T-helper 1 cell treated with Interleukin-12 subunit alpha and Interleukin-12 subunit beta and Interleukin-4 antibody, amounts not matched to agents 30 ng/mL and 1 ng/mL, for 36 hours (primary cell): ENCODE data around the gene LRRTM4. TPM values are rescaled to one million over a fixed set of nuclear protein-coding genes. Genes with fewer than 3 reads are reported as not detected.

Experiments
- intact Hi-C: fragments of 100-400 bp; cut with micrococcal nuclease; formaldehyde crosslinking; loops from one replicate; pipeline ENCODE4 v1.15.1; 2024
- total RNA-seq: library from RNA; stranded (reverse); gene quantifications from 2 replicates; pipeline ENCODE4 v1.2.3, GENCODE V29; 2022

The LRRTM4 gene
- total RNA-seq, 1 donor from 2014 or later = not detected

DNA sequence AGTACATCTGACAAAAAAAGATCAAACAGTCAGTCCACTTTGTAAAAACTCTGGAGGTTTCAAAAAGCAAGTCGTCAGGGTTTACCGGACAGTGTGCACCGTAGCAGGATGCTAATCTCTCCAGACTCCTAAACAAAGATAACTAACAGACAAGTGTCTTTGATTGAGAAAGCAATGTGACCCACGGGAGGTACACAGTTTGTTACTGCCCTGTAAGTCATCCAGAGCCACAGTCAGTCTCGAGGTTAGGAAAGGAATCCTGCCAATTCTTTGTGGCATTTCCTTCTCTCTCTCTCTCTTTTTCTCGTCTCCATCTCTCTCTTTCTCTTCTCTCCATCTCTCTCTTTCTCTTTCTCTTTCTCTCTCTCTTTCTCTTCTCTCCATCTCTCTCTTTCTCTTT lies 42.8 kb downstream of the LRRTM4 start:
- intact Hi-C loops = no loop called here

DNA sequence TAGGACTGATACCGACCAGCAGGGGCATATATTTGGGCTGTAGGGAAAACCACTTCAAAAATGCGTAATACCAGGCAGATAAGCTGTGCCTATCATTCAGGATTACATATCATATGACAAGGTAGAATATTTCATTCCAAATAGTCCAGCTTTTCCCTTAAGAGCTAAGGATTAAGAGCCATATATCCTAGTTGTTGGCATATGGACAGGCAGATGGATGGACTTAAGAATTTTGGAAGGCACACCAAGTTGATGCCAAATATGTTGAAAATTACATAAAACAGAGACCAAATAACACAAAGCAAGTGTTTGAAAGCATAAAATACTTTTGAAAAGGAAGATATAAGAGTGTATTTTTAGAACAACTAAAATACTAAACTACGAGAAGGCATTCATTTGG lies 52.1 kb downstream of the LRRTM4 start:
- intact Hi-C loops = no loop called here

DNA sequence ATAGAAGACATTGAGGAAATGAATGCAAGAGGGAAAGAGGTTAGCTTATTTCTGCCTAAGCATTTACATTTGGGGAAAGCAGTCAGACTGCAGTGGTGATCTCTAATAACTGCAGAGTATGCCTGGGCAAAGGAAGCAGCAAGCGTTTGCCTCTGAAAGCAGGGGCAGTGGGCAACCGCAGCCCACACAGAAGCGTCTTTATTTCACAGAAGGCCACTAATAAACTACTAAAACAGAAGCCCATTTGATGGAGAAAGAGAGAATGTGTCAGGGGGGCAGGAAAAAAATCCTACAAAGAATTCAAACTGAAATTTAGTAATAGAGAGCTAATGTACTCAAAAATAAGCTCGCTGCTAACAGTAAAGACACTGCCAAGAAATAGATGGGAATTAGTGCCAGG lies 53.1 kb downstream of the LRRTM4 start:
- intact Hi-C loops = no loop called here

DNA sequence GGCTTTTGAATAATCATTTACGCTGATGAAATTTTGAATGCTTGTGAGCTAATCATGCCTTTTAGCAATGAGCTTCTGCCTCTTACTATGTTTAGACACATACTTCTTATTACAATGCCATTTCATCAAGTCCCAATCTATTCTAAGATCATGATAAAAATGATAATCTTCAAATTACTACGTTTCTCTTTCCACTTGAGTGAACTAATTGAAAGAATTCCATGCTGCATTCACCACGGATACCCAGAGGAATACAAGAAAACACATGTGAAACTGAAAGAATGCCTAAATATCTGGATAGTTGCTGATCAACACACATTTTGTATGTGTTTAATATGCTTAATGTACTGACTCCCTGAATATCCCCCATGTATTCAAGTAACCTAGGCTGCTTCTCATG lies 62.3 kb downstream of the LRRTM4 start:
- intact Hi-C loops = no loop called here

DNA sequence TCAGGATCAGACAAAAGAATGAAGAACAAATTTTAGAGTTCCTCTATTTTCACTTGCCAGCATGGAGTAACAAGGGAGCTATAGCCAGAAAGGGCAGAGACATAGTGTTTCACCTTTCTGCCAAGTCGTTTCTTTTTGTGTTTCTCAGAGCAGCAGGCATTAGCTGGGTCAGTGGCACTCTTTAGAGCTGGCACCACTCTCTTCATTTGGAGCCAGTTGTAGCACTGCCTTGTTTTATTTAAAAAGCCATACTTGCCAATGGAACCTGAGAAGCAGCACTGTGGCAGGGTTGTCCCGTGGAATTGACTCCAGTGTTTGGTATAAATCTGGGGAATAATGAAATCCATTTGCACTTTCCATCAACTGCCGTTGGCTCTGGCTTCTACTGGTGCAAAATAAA lies 64.0 kb downstream of the LRRTM4 start:
- intact Hi-C loops = no loop called here

DNA sequence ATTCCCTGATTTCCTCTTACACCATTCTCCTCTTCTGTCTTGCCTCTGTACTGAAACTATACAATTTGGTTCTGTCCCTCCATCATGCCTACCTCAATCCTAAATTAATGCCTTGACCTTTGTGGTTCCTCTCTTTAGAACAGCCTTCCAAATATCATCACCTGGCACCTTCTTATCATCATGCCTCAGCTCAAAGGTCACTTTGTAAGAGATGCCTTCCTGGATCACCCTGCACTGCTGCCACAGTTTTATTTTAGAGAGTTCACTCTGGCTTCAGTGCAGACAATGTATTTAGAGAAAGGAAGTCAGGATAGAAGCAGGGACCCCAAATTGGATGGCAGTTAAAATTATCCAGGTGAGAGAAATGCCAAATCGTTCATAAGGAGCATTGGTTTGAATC lies 64.5 kb downstream of the LRRTM4 start:
- intact Hi-C loops = no loop called here

DNA sequence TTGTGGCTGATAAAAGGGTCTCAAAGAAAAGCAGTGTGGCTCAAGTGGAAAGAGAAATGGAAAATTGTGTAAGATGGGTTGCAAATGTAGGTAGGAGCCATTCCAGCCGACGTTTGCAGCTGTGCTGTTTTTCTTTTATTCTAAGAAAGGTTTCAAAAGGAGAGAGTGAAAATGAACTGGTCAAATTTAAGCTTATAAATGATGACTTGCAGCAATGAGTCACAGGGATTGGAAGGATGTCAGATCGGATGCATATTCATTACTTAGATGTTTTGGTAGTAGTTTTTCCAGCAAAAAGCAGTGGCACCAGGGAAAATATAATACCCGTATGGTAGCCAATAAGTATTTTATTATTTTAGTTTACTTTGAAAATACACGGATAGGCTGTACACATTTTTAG lies 79.1 kb downstream of the LRRTM4 start:
- intact Hi-C loops = no loop called here

DNA sequence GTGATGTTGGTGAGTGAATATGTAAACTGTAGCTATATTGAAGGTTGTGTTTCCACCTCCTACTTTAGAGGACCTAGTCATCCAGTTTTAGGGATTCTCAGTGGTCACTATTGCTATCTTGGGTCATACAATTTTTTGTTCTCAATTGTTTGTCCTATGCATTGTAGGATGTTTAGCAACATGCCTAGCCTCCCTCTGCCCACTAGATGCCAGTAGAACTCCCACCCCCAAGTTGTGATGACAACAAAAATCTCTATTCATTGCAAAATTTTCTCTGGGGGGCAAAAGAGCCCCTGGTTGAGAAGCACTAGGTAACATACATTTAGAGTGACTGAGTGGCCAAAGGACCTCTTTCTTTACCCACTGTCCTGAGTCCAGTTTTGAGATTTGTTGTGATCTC lies 87.3 kb downstream of the LRRTM4 start:
- intact Hi-C loops = no loop called here

DNA sequence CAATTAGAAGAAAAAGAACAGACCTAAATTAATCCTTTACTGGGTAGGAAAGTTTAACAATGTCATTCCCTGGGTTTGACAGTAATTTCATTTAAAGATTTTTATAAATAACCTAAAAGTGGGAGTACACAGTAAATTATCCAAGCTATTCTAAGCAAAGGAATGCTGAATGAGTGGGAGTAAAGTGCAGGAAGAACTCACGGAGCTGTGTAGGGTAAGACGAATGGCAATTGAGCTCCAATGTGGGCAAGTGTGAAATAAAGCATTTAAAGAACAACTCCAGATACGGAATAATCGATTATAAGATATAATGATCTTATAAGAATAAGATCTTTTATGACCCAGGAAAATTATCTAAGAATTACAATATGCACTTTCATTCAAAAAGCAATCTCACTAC lies 93.2 kb downstream of the LRRTM4 start:
- intact Hi-C loops = no loop called here

DNA sequence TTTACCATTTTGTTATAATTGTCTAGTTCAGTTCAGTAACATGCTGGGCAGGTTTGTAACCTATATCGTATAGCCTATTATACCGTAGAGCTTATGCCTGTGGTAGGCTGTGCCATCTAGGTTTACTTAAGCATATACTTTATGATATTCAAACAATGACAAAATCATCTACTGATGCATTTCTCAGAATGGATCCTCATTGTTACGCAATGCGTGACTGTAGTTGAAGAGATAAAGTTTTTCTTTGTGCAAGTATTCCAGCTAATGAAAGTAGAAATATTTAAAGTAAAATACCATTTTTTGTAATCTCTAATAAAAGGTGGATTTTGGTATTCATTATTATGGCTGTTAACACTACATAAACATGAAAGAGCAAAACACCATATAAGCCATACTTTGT lies 100.2 kb downstream of the LRRTM4 start:
- intact Hi-C loops = no loop called here

DNA sequence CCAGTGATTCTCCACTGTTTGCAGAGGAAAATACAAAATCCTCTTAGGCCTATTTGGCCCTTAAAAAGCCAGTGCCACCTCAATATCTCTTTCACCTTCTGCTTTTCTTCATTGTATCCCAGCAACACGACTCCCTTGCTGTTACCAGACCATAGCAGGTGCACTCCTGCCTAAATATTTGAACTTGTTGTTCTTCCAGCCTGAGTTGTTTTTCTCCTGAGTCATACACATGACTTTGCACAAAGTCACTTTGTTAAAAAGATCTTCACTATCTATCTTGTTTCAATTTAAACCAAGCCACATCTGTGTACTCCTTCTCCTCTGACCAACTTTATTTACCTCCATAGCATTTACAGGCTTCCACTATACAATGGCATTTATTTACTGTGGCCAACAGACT lies 103.6 kb downstream of the LRRTM4 start:
- intact Hi-C loops = no loop called here

DNA sequence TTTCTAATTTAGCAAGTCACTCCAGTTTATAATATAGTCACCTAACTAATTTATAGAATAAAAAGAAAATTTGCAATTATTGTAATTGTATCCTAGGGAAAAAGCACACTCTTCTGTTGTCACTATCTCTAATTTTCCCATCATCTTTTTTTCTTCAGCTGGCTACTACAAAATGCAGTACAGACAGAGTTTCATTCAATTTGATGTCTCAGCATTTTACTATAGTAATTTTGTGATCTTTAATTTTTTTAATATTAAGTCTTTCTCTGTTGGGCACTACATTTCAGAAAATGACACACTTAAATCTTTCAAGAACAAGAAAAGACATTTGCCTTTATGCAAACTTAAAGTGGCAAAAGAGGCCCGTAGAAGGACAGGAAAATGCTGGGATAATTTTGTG lies 118.0 kb downstream of the LRRTM4 start:
- intact Hi-C loops = no loop called here

DNA sequence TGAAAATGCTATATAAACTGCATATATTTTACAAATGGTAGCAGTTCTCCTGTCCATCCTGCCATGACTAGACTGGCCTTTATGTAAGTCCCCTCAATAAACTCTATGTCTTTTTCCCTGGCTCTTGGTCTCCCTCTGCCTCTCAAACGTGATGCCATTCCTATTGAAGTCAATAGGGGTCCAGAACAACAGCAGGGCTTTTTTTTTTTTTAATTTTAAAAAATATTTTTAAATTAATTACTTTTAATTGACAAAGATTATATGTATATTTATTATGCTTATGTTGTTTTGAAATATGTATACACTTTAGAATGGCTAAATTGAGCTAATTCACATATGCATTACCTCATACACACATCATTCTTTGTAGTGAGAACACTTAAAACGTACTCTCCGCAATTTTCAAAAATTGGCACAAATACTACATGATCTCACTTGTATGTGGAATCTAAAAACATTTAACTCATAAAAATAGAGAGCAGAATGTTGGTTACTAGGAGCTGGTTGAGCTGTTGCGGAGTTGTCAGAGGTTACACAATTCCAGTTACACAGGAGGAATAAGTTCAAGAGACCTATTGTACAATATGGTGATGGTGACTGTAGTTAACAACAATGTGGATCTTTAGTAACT lies 123.1 kb downstream of the LRRTM4 start:
- intact Hi-C loops = no loop called here

DNA sequence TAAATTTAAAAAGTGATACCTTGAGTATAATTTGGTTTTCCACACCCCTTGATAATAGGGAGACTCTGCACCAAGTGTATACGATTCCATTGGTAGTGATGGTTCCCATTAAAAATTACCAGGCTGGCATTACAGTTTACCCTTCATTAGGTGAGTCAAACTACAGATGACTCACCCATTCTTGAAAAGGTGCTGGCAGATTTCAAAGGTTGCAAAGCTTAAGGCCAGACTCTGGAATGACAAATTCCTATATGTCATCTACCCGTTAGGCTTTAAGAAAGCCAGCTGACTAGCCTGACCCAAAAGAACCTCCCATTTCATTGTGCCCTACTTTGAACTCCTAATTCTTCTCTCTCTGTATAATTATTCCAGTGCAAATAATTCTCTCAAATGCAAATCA lies 124.4 kb downstream of the LRRTM4 start:
- intact Hi-C loops = no loop called here

DNA sequence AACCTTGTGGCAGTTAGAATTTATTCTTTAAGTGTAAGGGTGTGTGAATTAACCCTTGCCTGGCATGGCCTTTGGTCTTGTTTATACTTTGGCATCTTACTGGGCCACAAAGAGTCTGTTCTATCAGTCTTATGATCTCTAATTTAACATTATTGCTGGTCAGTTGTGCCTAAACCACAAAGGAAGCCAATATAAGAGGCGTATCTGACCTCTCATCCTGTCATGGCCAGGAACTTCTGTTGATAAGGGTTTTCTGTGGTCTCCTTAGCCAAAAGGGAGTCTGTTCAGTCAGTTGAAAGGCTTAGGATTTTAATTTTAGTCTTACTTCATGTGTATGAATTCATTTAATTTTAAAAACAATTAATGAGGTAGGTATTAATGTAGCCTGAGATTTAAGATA lies 127.2 kb downstream of the LRRTM4 start:
- intact Hi-C loops = no loop called here

DNA sequence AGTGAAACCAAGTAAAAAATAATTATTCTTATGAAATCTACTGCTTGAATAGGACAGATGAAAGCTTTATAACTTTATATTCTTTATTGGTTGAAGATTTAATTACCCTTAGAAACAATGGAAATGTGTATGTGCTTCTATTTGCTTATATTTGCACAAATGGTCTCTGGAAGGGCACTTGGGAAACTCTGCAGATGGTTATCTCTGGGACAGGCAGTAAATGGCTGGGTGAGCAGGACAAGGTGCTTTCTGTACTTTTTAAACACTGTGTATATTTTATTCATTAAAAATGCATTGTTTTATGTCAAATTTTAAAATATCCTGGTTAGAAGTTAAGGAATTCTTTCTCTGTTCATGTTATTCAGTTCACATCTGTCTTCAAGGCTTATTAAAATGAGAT lies 131.1 kb downstream of the LRRTM4 start:
- intact Hi-C loops = no loop called here

DNA sequence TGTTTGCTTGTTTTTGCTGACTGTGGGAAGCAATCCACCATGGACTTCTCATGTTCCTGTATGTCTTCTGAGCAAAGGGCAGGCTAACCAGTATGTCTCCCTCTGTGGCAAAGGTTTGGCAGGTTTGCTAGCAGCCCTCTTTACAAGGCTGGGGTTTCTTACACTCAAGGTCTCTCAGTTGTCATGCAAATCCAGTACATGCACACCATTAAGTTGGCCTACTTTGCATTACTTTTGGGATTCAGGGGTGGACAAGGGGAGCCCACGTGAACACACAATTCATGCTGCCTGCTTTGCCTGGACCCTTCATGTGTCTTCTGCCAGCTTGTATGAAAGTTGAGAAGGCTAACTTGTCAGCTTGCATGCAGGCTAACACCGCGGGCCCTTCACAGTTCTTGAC lies 134.9 kb downstream of the LRRTM4 start:
- intact Hi-C loops = no loop called here

DNA sequence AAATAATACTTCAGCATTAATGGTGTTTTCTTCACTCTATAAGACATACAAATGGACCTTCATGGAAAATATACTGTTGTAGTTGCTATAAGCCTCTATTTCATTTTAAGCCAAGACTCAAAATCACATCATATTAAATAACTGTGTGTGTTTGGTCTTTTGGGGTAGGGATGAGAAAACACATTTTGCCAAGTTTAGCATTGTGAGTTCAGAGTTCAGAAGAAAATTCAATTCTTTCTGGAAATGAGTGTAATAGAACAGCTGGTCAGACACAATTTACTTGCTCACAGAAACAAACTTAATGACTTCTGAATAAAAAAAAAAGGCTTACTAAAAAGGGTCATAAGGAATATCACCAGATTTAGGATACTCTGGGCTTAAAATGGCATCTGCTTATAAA lies 149.5 kb downstream of the LRRTM4 start:
- intact Hi-C loops = no loop called here

DNA sequence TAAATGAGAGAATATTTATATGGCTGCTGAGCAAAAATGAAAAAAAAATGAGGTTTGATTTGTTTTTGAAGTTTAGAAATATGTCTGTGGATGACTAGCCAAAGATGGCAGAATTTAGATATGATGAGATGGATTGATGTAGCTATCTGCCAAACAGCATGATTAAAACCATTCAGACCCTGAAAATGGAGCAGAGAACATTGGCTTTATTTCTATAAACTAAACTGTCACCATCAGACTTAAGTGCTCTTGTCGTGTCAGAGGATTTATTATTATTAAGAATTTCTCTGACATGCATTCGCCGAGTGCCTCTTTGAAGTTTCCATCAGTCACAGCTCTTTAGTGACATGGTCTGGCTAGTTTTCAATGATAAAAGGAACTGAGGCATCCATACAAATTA lies 151.7 kb downstream of the LRRTM4 start:
- intact Hi-C loops = no loop called here

DNA sequence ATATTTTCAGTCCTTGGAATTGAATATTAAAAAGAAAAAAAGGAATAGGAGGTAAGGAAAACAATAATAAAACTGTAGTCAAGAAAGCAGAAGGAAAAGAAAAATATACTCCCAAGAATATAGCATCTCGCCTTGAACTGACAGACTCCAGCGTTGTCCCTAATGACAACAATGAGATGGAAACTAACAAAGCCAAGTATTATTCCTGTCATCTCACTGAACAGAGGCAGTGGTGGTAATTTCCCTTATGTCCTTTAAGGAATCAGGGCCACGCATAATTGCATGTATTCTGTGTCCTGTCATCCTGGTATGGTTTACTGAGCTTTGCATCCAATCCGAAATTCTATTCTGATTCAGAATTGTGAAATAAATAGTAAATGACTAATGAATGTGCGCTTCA lies 158.9 kb downstream of the LRRTM4 start:
- intact Hi-C loops = no loop called here

DNA sequence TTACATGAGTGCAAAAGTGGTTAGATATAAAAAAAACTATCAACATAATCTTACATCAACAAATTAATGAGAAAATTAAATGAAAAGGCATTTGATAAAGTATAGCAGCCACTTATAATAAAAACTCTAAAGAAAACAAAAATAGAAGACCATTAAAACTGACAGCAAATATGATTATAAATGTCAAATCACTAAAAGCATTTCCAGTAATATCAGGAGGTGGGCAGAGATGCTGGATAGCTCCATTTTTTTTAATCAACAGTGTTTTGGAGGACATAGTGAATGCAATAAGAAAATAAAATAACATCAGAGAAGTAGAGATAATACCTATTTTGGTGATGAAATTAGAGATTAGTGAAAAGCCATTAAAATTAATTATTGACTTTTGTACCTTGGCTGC lies 173.4 kb downstream of the LRRTM4 start:
- intact Hi-C loops = no loop called here

DNA sequence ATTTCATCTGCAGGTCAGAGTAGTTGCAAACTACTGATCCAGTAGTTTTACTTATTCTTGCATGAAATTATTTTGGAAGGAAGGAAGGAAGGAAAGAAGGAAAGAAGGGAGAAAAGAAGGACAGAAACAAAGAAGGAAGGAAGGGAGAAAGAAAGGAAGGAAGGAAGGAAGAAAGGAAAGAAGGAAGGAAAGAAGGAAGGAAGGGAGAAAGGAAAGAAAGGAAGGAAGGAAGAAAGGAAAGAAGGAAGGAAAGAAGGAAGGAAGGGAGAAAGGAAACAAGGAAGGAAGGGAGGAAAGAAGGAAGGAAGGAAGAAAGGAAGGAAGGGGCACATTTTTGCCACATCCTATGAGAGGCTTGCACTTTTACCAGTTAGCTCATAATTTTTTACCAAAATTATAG lies 186.2 kb downstream of the LRRTM4 start:
- intact Hi-C loops = no loop called here

DNA sequence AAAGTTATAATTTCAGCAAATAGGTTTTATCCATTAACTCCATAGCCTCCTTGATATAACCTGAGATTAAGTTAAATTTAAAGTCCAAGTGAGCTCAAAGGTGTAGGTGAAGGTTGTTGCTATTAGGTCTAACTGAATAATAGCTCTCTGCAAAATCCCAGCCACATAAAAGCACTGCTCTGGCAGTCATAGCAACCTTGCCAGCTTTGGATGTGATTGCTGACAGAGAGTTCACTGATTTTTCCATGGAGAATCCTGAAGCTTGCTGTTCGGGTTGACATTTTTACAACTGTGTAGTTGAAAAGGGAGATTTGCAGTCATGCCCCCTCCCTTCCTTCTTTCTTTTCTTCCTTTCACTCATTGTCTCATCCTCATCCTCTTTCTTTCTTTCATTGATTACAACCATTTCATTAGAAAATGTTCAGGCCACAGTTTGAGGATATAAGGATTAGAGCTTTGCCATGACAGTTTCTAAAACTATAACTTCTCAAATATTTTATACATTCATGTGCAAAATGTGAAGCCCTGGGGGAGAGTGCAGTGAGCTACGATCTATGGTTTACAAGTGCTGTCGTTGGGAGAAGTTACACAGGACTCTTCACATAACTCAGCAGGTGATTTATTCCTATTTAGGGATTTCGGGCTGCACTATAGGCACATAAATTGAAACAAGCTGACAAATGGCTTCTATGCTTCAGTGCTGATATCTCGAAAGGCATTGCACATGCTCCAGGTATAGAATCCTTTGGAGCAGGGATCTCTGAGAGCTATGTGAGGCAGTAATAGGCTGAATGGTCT lies 193.8 kb downstream of the LRRTM4 start:
- intact Hi-C loops = no loop called here
